OCI-LY3 (cell line): ENCODE measurements around the gene GSN.

Source experiments
- H2AFZ ChIP-seq: fragments of 200-600, 300-600 bp; shearing (Covaris generic); 2 replicates; pipeline ENCODE4 v1.6.0; 2014; ENCODE audit warnings: antibody characterized with exemption, low read depth, low read length
- H3K27ac ChIP-seq: fragments of 200-600, 300-600 bp; sonication (generic); 2 replicates; pipeline ENCODE4 v1.5.1; 2014; ENCODE audit warnings: mild to moderate bottlenecking, low read length, moderate library complexity, mixed read lengths
- H3K27me3 ChIP-seq: fragments of 200-600, 300-600 bp; sonication (generic); 2 replicates; pipeline ENCODE4 v1.6.1; 2014; ENCODE audit warnings: low read depth, low read length, mixed read lengths
- H3K36me3 ChIP-seq: fragments of 200-600, 300-600 bp; sonication (generic); replicated peaks from 2 replicates; pipeline ENCODE3; 2014; ENCODE audit warnings: low read depth, low read length, mixed read lengths
- H3K4me1 ChIP-seq: fragments of 300-600, 200-600 bp; sonication (generic); 2 replicates; pipeline ENCODE4 v1.6.1; 2014; ENCODE audit warnings: low read length, mixed read lengths
- H3K4me2 ChIP-seq: fragments of 200-600, 300-600 bp; sonication (generic); 2 replicates; pipeline ENCODE4 v1.6.1; 2014; ENCODE audit warnings: low read length, mixed read lengths
- H3K4me3 ChIP-seq: fragments of 300-600, 200-600 bp; sonication (generic); 2 replicates; pipeline ENCODE4 v1.5.1; 2014; ENCODE audit warnings: antibody characterized with exemption, mild to moderate bottlenecking, low read length, moderate library complexity
- H3K79me2 ChIP-seq: fragments of 300-600, 200-600 bp; shearing (Covaris generic); 2 replicates; pipeline ENCODE4 v1.6.1; 2014; ENCODE audit warnings: mild to moderate bottlenecking, low read length, mixed read lengths
- H3K9ac ChIP-seq: fragments of 300-600, 200-600 bp; shearing (Covaris generic); 2 replicates; pipeline ENCODE4 v1.6.0; 2014; ENCODE audit warnings: mild to moderate bottlenecking, low read length, moderate library complexity
- H3K9me3 ChIP-seq: fragments of 200-600, 300-600 bp; shearing (Covaris generic); 2 replicates; pipeline ENCODE4 v1.6.1; 2014; ENCODE audit warnings: low read length, mixed read lengths; ENCODE audit not compliant: insufficient read depth
- H4K20me1 ChIP-seq: fragments of 200-600, 300-600 bp; sonication (generic); 2 replicates; pipeline ENCODE4 v1.6.1; 2016; ENCODE audit warnings: low read length, mixed read lengths; ENCODE audit not compliant: insufficient read depth
- EZH2phosphoT487 ChIP-seq: fragments of 200-600 bp; shearing (Covaris generic); IDR thresholded peaks from 2 replicates; pipeline ENCODE4 v1.6.1; 2018; ENCODE audit warnings: antibody characterized with exemption, mixed run types, low read depth
- TF ChIP-seq, protein P1 (sequence below): fragments of 200-600, 300-600 bp; sonication (generic); IDR thresholded peaks from 2 replicates; pipeline ENCODE4 v1.5.1; 2014; ENCODE audit warnings: antibody characterized with exemption, low read length, low read depth

GSN gene

DNA sequence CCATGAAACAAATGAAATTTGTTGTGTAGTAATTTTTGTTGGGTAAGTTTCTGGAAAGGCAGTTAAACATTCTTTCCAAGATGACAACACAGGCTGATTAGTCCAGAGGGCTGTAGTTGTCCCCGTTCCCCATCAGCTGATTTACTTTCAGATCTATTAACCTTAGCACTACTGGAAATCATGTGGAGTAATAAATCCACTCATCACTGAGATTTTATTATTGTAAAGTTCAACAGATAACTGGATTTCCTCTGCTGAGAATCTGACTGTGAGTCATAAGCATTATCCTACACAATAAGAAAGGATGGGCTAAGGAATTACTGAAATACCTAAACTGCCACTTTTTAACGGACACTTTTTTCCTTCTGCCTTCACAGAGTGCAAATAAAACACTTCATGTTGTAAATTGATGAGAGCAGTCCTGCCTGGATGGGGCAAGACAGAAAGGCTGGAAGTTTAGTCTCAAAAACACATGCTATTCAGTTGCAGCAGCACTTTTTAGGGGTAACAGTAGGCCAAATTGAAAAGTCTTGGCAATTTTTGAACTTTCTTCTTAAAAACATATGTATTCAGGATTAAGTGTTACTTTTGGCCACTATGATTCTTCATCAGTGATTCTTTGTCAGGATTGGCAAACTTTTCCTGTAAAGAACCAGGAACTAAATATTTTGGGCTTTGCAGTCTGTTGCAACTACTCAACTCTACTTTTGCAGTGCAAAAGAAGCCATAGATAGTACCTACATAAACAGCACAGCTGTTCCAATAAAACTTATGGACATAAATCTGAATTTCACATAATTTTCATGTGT lies 95.1 kb downstream of the GSN start:
- TF ChIP-seq, protein P1, sequence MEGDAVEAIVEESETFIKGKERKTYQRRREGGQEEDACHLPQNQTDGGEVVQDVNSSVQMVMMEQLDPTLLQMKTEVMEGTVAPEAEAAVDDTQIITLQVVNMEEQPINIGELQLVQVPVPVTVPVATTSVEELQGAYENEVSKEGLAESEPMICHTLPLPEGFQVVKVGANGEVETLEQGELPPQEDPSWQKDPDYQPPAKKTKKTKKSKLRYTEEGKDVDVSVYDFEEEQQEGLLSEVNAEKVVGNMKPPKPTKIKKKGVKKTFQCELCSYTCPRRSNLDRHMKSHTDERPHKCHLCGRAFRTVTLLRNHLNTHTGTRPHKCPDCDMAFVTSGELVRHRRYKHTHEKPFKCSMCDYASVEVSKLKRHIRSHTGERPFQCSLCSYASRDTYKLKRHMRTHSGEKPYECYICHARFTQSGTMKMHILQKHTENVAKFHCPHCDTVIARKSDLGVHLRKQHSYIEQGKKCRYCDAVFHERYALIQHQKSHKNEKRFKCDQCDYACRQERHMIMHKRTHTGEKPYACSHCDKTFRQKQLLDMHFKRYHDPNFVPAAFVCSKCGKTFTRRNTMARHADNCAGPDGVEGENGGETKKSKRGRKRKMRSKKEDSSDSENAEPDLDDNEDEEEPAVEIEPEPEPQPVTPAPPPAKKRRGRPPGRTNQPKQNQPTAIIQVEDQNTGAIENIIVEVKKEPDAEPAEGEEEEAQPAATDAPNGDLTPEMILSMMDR, result no peak
- TF ChIP-seq EZH2phosphoT487, result no peak
- Histone ChIP-seq H3K36me3 (no peaks in the 10 kb centered on the region), H3K79me2 (no peaks in the 10 kb centered on the region), H3K27ac (no peak overlapping the region), H3K4me2 (no peak overlapping the region), H3K4me3 (no peak overlapping the region), H3K9me3 (no peaks in the 10 kb centered on the region), H3K27me3 (no peaks in the 10 kb centered on the region), H3K4me1 (no peaks in the 10 kb centered on the region), H2AFZ (no peak overlapping the region), H4K20me1 (no peaks in the 10 kb centered on the region), H3K9ac (no peak overlapping the region)

DNA sequence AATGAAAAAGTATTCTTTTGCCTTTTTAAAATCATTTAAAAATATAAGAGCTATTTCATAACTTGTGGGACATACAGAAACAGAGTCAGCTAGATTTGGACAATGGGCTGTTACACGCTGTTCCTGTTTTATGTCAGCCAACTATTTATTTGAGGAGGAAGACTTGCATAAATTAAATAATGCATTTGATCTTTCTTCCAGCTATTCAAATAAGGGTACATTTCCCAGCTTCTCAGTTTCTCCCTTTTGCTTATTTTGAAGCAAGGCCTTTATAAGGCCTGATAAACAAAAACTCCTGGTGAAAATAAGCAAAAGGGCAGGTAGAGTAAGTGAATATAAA lies 95.6 kb downstream of the GSN start:
- Histone ChIP-seq H3K27ac (no peak overlapping the region), H3K4me1 (no peaks in the 10 kb centered on the region)

DNA sequence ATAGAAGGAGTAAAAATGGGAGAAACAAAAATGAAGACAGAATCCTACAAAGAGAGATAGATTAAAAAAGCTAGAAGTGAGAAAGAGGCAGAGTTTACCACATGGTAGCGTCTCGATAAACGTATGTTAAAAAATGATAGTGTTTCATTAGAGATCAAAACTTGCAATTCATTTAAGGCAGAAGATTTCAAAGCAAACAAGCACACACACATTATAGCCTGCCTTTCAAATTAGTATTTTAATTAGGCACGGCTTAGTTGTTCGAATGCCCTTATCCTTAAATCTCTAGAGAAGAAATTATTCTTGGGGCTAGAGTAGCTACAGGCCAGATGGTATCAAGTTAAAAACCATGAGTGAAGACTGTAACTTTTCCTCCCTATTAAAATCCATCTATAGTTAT lies 96.1 kb downstream of the GSN start:
- no peaks in the 10 kb centered on the region for H3K79me2 ChIP-seq
- no peak overlapping the region for H2AFZ ChIP-seq
- no peaks in the 10 kb centered on the region for H3K4me1 ChIP-seq
- H3K27ac ChIP-seq, result no peak overlapping the region
- no peak for TF ChIP-seq EZH2phosphoT487
- TF ChIP-seq, protein P1, result no peak
- no peaks in the 10 kb centered on the region; the same call in 1 of the 2 replicates for H3K27me3 ChIP-seq
- no peak overlapping the region for H3K9ac ChIP-seq
- H3K9me3 ChIP-seq, result no peaks in the 10 kb centered on the region
- no peaks in the 10 kb centered on the region for H3K36me3 ChIP-seq
- no peak overlapping the region for H3K4me3 ChIP-seq
- no peak overlapping the region for H3K4me2 ChIP-seq
- no peaks in the 10 kb centered on the region for H4K20me1 ChIP-seq

More for the DNA sequence above, 95.6 kb downstream of the GSN start:
- TF ChIP-seq EZH2phosphoT487, result no peak
- TF ChIP-seq, protein P1, result no peak
- H2AFZ ChIP-seq, result no peak overlapping the region
- H4K20me1 ChIP-seq, result no peaks in the 10 kb centered on the region
- H3K4me2 ChIP-seq, result no peak overlapping the region
- no peaks in the 10 kb centered on the region for H3K27me3 ChIP-seq
- no peaks in the 10 kb centered on the region for H3K9me3 ChIP-seq
- no peaks in the 10 kb centered on the region for H3K79me2 ChIP-seq
- H3K36me3 ChIP-seq, result no peaks in the 10 kb centered on the region
- H3K4me3 ChIP-seq, result no peak overlapping the region
- H3K9ac ChIP-seq, result no peak overlapping the region

DNA sequence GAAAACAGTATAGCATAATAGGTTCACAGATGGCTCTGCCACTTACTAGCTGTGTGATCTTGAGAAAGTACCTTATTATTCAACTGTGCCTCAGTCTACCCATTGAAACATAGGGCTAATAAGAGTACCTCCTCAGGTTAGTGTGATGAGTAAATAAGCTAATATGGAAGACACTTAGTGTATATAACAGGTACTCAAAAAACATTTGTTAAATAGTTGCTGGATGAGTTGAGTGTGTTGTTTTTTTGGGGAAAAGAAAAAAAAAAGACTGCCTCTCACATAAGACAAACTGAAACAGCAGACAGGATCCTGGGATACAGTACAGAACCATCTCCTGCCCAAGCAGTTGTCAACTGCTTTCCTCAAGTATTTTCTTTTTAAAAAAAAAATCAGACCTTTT lies 96.9 kb downstream of the GSN start:
- Histone ChIP-seq H3K9ac (no peak overlapping the region), H3K27ac (no peak overlapping the region), H4K20me1 (no peaks in the 10 kb centered on the region), H3K79me2 (no peaks in the 10 kb centered on the region), H3K4me2 (no peak overlapping the region), H3K36me3 (no peaks in the 10 kb centered on the region), H3K4me3 (no peak overlapping the region), H3K27me3 (no peaks in the 10 kb centered on the region; the same call in 1 of the 2 replicates), H3K9me3 (no peaks in the 10 kb centered on the region), H2AFZ (no peak overlapping the region), H3K4me1 (no peaks in the 10 kb centered on the region; the same call in 1 of the 2 replicates)
- TF ChIP-seq, protein P1, result no peak
- no peak for TF ChIP-seq EZH2phosphoT487
